ENCODE measurements around the gene ARHGEF25. TPM values are rescaled to one million over a fixed set of nuclear protein-coding genes. Genes with fewer than 3 reads are reported as not detected.

ARHGEF25 gene
- total RNA-seq, 1 donor from 2014 or later, result 16.8 TPM

GRCh38 chr12:57592551-57593165 is 18.6 kb upstream of the ARHGEF25 start:
- Histone ChIP-seq H3K27me3 (ENCODE audit: insufficient read depth, low read length) (no peaks in the 10 kb centered on the region), H3K4me1 (ENCODE audit: insufficient read depth, low read length) (peaks cover 16% of the 10 kb centered on the region), H3K79me2 (ENCODE audit: insufficient read depth, low read length) (peaks cover 4% of the 10 kb centered on the region), H3K4me3 (ENCODE audit: insufficient read depth, low read depth, low read length) (no peak overlapping the region), H3K9me3 (ENCODE audit: insufficient read depth, low read depth, low read length) (no peaks in the 10 kb centered on the region), H3K36me3 (ENCODE audit: insufficient read depth, low read length) (peaks cover 2% of the 10 kb centered on the region), H4K20me1 (ENCODE audit: insufficient read depth, low read length) (peaks cover 16% of the 10 kb centered on the region), H2AFZ (ENCODE audit: low read depth, low read length) (no peak overlapping the region), H3K4me2 (ENCODE audit: low read length) (peak overlapping the region; percentile 96), H3K27ac (ENCODE audit: low read depth, low read length) (no peak overlapping the region), H3K9ac (ENCODE audit: low read length) (no peak overlapping the region)
- no peak for TF ChIP-seq EZH2 (IDR thresholded peaks at IDR 0.05; ENCODE audit: insufficient read depth, low read length)
- TF ChIP-seq, protein P1, sequence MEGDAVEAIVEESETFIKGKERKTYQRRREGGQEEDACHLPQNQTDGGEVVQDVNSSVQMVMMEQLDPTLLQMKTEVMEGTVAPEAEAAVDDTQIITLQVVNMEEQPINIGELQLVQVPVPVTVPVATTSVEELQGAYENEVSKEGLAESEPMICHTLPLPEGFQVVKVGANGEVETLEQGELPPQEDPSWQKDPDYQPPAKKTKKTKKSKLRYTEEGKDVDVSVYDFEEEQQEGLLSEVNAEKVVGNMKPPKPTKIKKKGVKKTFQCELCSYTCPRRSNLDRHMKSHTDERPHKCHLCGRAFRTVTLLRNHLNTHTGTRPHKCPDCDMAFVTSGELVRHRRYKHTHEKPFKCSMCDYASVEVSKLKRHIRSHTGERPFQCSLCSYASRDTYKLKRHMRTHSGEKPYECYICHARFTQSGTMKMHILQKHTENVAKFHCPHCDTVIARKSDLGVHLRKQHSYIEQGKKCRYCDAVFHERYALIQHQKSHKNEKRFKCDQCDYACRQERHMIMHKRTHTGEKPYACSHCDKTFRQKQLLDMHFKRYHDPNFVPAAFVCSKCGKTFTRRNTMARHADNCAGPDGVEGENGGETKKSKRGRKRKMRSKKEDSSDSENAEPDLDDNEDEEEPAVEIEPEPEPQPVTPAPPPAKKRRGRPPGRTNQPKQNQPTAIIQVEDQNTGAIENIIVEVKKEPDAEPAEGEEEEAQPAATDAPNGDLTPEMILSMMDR (IDR thresholded peaks at IDR 0.05; ENCODE audit: insufficient read depth, low read depth, low read length), result no peak
- peaks cover 2% of the 10 kb centered on the region for H3K9me3 Mint-ChIP-seq (ENCODE audit: unreplicated experiment)
- FAIRE-seq (no peak), DNase-seq (ENCODE audit: low read depth) (peak; percentile 23)
- no peaks in the 10 kb centered on the region for H3K27me3 Mint-ChIP-seq (ENCODE audit: low read depth, unreplicated experiment)
- peak overlapping the region; percentile 96 for H3K4me3 Mint-ChIP-seq (ENCODE audit: unreplicated experiment)
- H3K36me3 Mint-ChIP-seq (ENCODE audit: low read depth, unreplicated experiment), result peaks cover 15% of the 10 kb centered on the region
- peaks cover 12% of the 10 kb centered on the region for H3K4me1 Mint-ChIP-seq (ENCODE audit: low read depth, unreplicated experiment)
- peak overlapping the region; percentile 83 for H3K27ac Mint-ChIP-seq (ENCODE audit: unreplicated experiment)

GRCh38 chr12:57593187-57593586 is 18.0 kb upstream of the ARHGEF25 start:
- peaks cover 16% of the 10 kb centered on the region for H3K4me1 ChIP-seq (ENCODE audit: insufficient read depth, low read length)
- no peak overlapping the region for H3K27ac ChIP-seq (ENCODE audit: low read depth, low read length)
- H3K4me3 ChIP-seq (ENCODE audit: insufficient read depth, low read depth, low read length), result no peak overlapping the region
- peaks cover 16% of the 10 kb centered on the region for H4K20me1 ChIP-seq (ENCODE audit: insufficient read depth, low read length)
- Mint-ChIP-seq H3K9me3 (ENCODE audit: unreplicated experiment) (peaks cover 2% of the 10 kb centered on the region), H3K27me3 (ENCODE audit: low read depth, unreplicated experiment) (no peaks in the 10 kb centered on the region), H3K4me1 (ENCODE audit: low read depth, unreplicated experiment) (peaks cover 12% of the 10 kb centered on the region), H3K27ac (ENCODE audit: unreplicated experiment) (no peak overlapping the region), H3K36me3 (ENCODE audit: low read depth, unreplicated experiment) (peaks cover 17% of the 10 kb centered on the region), H3K4me3 (ENCODE audit: unreplicated experiment) (peak overlapping the region; percentile 96)
- no peak overlapping the region for H3K4me2 ChIP-seq (ENCODE audit: low read length)
- peaks cover 2% of the 10 kb centered on the region for H3K36me3 ChIP-seq (ENCODE audit: insufficient read depth, low read length)
- TF ChIP-seq EZH2 (IDR thresholded peaks at IDR 0.05; ENCODE audit: insufficient read depth, low read length), result no peak
- TF ChIP-seq, protein P1 (IDR thresholded peaks at IDR 0.05; ENCODE audit: insufficient read depth, low read depth, low read length), result no peak
- H3K27me3 ChIP-seq (ENCODE audit: insufficient read depth, low read length), result no peaks in the 10 kb centered on the region
- no peak for FAIRE-seq
- no peak overlapping the region for H3K9ac ChIP-seq (ENCODE audit: low read length)
- peaks cover 4% of the 10 kb centered on the region for H3K79me2 ChIP-seq (ENCODE audit: insufficient read depth, low read length)
- no peaks in the 10 kb centered on the region for H3K9me3 ChIP-seq (ENCODE audit: insufficient read depth, low read depth, low read length)
- no peak for DNase-seq (ENCODE audit: low read depth)
- H2AFZ ChIP-seq (ENCODE audit: low read depth, low read length), result no peak overlapping the region

DNA sequence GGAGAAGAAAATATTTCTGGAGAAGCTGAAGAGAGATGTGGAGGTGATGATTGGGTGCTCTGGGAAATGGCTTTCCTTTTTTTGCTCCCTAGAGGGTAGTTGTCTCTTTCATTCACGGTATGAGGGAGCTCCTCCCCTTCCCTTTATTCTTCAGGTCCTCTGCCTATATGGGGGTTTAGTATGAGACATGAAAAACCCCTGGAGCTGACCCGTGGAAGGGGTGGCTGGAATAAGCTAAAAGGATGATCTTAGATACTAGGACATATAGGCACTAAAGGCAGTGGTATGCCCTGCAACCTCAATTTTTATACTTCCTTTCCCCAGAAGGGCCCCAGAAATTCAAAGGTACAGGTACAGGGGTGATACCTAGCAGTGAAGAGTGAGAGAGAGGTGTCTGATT is 10.8 kb upstream of the ARHGEF25 start:
- peaks cover 10% of the 10 kb centered on the region for H3K4me1 ChIP-seq (ENCODE audit: insufficient read depth, low read length)
- peaks cover 44% of the 10 kb centered on the region for H3K36me3 Mint-ChIP-seq (ENCODE audit: low read depth, unreplicated experiment)

More for the DNA sequence above, 10.8 kb upstream of the ARHGEF25 start:
- Histone ChIP-seq H3K27me3 (ENCODE audit: insufficient read depth, low read length) (no peaks in the 10 kb centered on the region), H3K4me3 (ENCODE audit: insufficient read depth, low read depth, low read length) (no peak overlapping the region), H3K36me3 (ENCODE audit: insufficient read depth, low read length) (peaks cover 4% of the 10 kb centered on the region), H3K9ac (ENCODE audit: low read length) (no peak overlapping the region), H3K27ac (ENCODE audit: low read depth, low read length) (no peak overlapping the region), H3K9me3 (ENCODE audit: insufficient read depth, low read depth, low read length) (no peaks in the 10 kb centered on the region), H2AFZ (ENCODE audit: low read depth, low read length) (no peak overlapping the region), H4K20me1 (ENCODE audit: insufficient read depth, low read length) (no peaks in the 10 kb centered on the region), H3K79me2 (ENCODE audit: insufficient read depth, low read length) (no peaks in the 10 kb centered on the region), H3K4me2 (ENCODE audit: low read length) (no peak overlapping the region)
- peaks cover 11% of the 10 kb centered on the region for H3K4me1 Mint-ChIP-seq (ENCODE audit: low read depth, unreplicated experiment)
- no peak for FAIRE-seq
- peaks cover 1% of the 10 kb centered on the region for H3K27me3 Mint-ChIP-seq (ENCODE audit: low read depth, unreplicated experiment)
- H3K4me3 Mint-ChIP-seq (ENCODE audit: unreplicated experiment), result no peak overlapping the region
- H3K9me3 Mint-ChIP-seq (ENCODE audit: unreplicated experiment), result peaks cover 3% of the 10 kb centered on the region
- no peak overlapping the region for H3K27ac Mint-ChIP-seq (ENCODE audit: unreplicated experiment)
- no peak for DNase-seq (ENCODE audit: low read depth)
- no peak for TF ChIP-seq EZH2 (IDR thresholded peaks at IDR 0.05; ENCODE audit: insufficient read depth, low read length)
- TF ChIP-seq, protein P1 (IDR thresholded peaks at IDR 0.05; ENCODE audit: insufficient read depth, low read depth, low read length), result no peak
